ENCODE measurements around the gene CACNB2. TPM values are rescaled to one million over a fixed set of nuclear protein-coding genes. Genes with fewer than 3 reads are reported as not detected.

Gene CACNB2
- total RNA-seq, 1 experiment from 2014 or later = not detected

DNA sequence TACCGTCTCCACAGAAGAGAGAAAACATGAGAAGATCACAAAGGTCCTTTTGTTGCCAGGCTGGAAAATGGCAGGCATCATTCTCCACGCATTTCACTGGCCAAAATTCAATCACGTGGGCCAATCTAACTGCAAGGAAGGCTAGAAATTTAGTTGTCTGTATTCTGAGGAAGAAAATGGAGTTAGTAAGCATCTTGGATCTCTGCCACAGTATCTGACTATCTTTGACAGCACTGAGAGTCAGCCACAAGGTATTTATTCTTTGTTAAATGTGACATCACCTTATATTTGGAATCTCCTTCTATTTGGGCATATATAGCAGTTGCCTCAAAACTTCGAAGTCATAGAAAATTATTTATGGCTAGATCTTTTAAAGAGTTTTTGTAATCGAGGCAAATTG is 297.3 kb downstream of the CACNB2 start:
- in situ Hi-C loops (cut with HindIII; ENCODE audit: low pct_unique_long_range_greater_than_20kb, low sequenced_read_pairs) (no loop called here), intact Hi-C loops (cut with micrococcal nuclease; ENCODE audit: unreplicated experiment) (no loop called here)
- CTCF ChIA-PET = no interaction called here
- no peaks in the 10 kb centered on the region for H3K36me3 ChIP-seq (ENCODE audit: control insufficient read depth, insufficient read depth, low read length)
- H3K4me3 ChIP-seq (ENCODE audit: low read depth in 2 of 2, low read length in 2 of 2) = no peak overlapping the region
- H3K27me3 ChIP-seq (ENCODE audit: control insufficient read depth, insufficient read depth, low read length) = no peaks in the 10 kb centered on the region
- no TSS peak for BruUV-seq (replicated peaks)
- H3K4me1 ChIP-seq (ENCODE audit: control insufficient read depth, insufficient read depth, low read length) = no peaks in the 10 kb centered on the region
- no peaks in the 10 kb centered on the region for H3K9me3 ChIP-seq (ENCODE audit: control insufficient read depth, insufficient read depth, low read depth, low read length)
- no peak for TF ChIP-seq SIN3A (IDR thresholded peaks at IDR 0.05; ENCODE audit: borderline replicate concordance, insufficient read depth, low read depth, low read length)
- no peak for TF ChIP-seq POLR2AphosphoS5 (IDR thresholded peaks at IDR 0.05; ENCODE audit: low read depth, low read length)
- TF ChIP-seq, protein P1, sequence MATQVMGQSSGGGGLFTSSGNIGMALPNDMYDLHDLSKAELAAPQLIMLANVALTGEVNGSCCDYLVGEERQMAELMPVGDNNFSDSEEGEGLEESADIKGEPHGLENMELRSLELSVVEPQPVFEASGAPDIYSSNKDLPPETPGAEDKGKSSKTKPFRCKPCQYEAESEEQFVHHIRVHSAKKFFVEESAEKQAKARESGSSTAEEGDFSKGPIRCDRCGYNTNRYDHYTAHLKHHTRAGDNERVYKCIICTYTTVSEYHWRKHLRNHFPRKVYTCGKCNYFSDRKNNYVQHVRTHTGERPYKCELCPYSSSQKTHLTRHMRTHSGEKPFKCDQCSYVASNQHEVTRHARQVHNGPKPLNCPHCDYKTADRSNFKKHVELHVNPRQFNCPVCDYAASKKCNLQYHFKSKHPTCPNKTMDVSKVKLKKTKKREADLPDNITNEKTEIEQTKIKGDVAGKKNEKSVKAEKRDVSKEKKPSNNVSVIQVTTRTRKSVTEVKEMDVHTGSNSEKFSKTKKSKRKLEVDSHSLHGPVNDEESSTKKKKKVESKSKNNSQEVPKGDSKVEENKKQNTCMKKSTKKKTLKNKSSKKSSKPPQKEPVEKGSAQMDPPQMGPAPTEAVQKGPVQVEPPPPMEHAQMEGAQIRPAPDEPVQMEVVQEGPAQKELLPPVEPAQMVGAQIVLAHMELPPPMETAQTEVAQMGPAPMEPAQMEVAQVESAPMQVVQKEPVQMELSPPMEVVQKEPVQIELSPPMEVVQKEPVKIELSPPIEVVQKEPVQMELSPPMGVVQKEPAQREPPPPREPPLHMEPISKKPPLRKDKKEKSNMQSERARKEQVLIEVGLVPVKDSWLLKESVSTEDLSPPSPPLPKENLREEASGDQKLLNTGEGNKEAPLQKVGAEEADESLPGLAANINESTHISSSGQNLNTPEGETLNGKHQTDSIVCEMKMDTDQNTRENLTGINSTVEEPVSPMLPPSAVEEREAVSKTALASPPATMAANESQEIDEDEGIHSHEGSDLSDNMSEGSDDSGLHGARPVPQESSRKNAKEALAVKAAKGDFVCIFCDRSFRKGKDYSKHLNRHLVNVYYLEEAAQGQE (IDR thresholded peaks at IDR 0.05; ENCODE audit: insufficient read depth in 1 of 2, low read depth in 2 of 2, low read length in 1 of 2) = no peak
- TF ChIP-seq, protein P2, sequence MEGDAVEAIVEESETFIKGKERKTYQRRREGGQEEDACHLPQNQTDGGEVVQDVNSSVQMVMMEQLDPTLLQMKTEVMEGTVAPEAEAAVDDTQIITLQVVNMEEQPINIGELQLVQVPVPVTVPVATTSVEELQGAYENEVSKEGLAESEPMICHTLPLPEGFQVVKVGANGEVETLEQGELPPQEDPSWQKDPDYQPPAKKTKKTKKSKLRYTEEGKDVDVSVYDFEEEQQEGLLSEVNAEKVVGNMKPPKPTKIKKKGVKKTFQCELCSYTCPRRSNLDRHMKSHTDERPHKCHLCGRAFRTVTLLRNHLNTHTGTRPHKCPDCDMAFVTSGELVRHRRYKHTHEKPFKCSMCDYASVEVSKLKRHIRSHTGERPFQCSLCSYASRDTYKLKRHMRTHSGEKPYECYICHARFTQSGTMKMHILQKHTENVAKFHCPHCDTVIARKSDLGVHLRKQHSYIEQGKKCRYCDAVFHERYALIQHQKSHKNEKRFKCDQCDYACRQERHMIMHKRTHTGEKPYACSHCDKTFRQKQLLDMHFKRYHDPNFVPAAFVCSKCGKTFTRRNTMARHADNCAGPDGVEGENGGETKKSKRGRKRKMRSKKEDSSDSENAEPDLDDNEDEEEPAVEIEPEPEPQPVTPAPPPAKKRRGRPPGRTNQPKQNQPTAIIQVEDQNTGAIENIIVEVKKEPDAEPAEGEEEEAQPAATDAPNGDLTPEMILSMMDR (IDR thresholded peaks at IDR 0.05) = no peak
- TF ChIP-seq TCF7L2 (IDR thresholded peaks at IDR 0.05; ENCODE audit: low read depth, low read length) = no peak
- DNase-seq (ENCODE audit: low read depth, low spot score) (no peak), ATAC-seq (no peak)
- H3K27ac ChIP-seq (ENCODE audit: low read length) = no peak overlapping the region
- POLR2A ChIA-PET = no interaction called here

DNA sequence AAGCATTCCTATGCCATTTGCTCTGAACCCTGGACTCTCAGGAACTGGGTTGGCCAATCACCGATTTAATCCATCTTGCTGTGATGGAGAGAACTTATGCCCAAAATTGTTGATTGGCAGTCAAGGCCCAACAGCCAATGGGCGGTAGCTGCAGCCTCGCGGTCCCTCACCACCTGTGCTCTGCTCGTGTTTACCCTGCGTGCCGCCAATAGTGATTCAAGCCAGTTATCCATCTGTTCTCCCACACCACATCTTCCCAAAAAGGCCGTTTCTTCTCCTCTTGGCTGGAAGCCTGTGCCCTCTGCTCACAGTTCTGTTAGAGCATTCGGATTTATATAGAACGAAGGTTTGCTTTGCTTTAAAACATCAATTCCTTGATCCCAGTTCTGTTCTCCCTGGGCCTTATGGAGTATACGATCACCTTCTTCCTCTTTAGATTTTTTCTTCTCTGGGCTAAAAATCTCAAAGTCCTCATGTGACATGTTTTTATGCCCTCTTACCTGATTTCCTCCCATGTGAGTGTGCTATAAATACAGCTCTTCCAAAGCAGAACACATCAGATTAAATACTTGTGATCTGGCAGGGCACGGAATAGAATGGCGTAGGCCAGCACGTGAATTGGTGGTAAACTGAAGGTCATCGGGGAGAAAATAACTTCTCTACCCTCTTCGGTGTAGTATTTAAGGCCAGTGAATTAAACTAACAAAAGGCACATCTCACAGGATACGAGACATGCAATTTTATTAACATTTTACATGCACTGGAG is 298.3 kb downstream of the CACNB2 start:
- ChIA-PET CTCF (no interaction called here), POLR2A (no interaction called here)
- BruUV-seq (replicated peaks) = no TSS peak
- TF ChIP-seq, protein P1 (IDR thresholded peaks at IDR 0.05; ENCODE audit: insufficient read depth in 1 of 2, low read depth in 2 of 2, low read length in 1 of 2) = no peak
- TF ChIP-seq TCF7L2 (IDR thresholded peaks at IDR 0.05; ENCODE audit: low read depth, low read length) = no peak
- TF ChIP-seq SIN3A (IDR thresholded peaks at IDR 0.05; ENCODE audit: borderline replicate concordance, insufficient read depth, low read depth, low read length) = no peak
- TF ChIP-seq POLR2AphosphoS5 (IDR thresholded peaks at IDR 0.05; ENCODE audit: low read depth, low read length) = no peak
- TF ChIP-seq, protein P2 (IDR thresholded peaks at IDR 0.05) = no peak
- Histone ChIP-seq H3K4me3 (ENCODE audit: low read depth in 2 of 2, low read length in 2 of 2) (no peak overlapping the region), H3K36me3 (ENCODE audit: control insufficient read depth, insufficient read depth, low read length) (no peaks in the 10 kb centered on the region), H3K27ac (ENCODE audit: low read length) (no peak overlapping the region), H3K9me3 (ENCODE audit: control insufficient read depth, insufficient read depth, low read depth, low read length) (no peaks in the 10 kb centered on the region), H3K4me1 (ENCODE audit: control insufficient read depth, insufficient read depth, low read length) (no peaks in the 10 kb centered on the region), H3K27me3 (ENCODE audit: control insufficient read depth, insufficient read depth, low read length) (no peaks in the 10 kb centered on the region)
- no peak for ATAC-seq
- intact Hi-C loops (cut with micrococcal nuclease; ENCODE audit: unreplicated experiment) = no loop called here
- in situ Hi-C loops (cut with HindIII; ENCODE audit: low pct_unique_long_range_greater_than_20kb, low sequenced_read_pairs) = no loop called here
- DNase-seq (ENCODE audit: low read depth, low spot score) = no peak

Data from Panc1 (cell line).